ENCODE measurements around the gene MYRFL.

DNA sequence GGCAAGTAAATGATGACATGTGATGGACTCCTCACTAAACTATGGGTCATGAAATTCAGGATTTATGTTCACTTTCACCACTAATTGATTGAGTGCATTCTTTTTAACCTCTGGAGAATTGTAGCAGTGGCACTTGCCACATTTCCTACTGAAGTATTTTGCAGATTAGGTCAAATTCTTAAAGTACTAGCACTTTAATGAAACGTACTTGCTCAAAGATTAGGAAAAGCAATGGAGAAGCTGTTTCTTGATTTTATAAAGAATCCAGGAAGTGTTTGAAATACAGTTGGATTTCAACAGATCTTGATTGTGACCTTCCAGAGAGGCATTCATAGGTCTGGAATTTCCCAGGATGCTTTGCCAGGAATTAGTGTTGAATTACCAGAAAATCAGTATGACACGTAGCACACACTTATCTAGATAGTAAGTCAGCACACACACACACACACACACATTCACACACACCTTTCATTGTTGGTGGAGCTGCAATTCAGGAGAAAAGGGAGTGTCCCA lies 162.6 kb downstream of the MYRFL start:
- TF ChIP-seq POLR2A (IDR thresholded peaks at IDR 0.05) (no peak), CTCF (IDR thresholded peaks at IDR 0.05 in 4 of 5, conservative IDR thresholded peaks at IDR 0.05 in 1 of 5) (no peak)
